Psoas muscle (tissue), 8 donors: ENCODE results near the gene CHEK1. TPM values are rescaled to one million over a fixed set of nuclear protein-coding genes. Genes with fewer than 3 reads are reported as not detected.
"Not testable (repeated sequence)": the region's sequence is repeated elsewhere in the genome, so short reads cannot be mapped to it uniquely, and the experiment has no call there.

ENCODE experiments used
- ATAC-seq, 4 donors: fragments of 200-7000 bp; cut with Tn5 transposase; one replicate each; pipeline ENCODE4 v1.9.1; 2020; ENCODE audit warnings: moderate library complexity in 3 of 4, mild to moderate bottlenecking in 2 of 4
- DNase-seq, 2 donors: peaks; one replicate each; pipeline ENCODE4 v3.0.0-alpha.2; 2020
- H3K27ac ChIP-seq: fragments of 200-600 bp; one replicate; pipeline ENCODE4 v1.8.0; 2022
- H3K27me3 ChIP-seq, 3 donors: fragments of 200-600 bp in 1 of 3; one replicate each; pipeline versions ENCODE4 v1.6.1 to v1.8.0; 2013 to 2022; ENCODE audit warnings: low read length in 2 of 3, mild to moderate bottlenecking in 2 of 3, moderate library complexity in 1 of 3; ENCODE audit not compliant: insufficient read depth in 3 of 3
- H3K36me3 ChIP-seq, 2 donors: fragments of 200-600 bp in 1 of 2; one replicate each; pipeline versions ENCODE4 v1.6.1 to v1.8.0; 2013 to 2022; ENCODE audit warnings: low read depth in 1 of 2, mild to moderate bottlenecking in 1 of 2, moderate library complexity in 1 of 2; ENCODE audit not compliant: insufficient read depth in 1 of 2
- H3K4me1 ChIP-seq: fragments of 200-600 bp; one replicate; pipeline ENCODE4 v1.8.0; 2022
- H3K4me3 ChIP-seq: fragments of 200-600 bp; one replicate; pipeline ENCODE4 v1.8.0; 2022; ENCODE audit warnings: mild to moderate bottlenecking
- H3K9me3 ChIP-seq: fragments of 200-600 bp; one replicate; pipeline ENCODE4 v1.8.0; 2022
- WGBS, 3 donors: extraction: QIAGEN DNeasy Blood & Tissue Kit; methylation state at CpG; one replicate each; pipeline versions ENCODE4 v1.1.6 to v1.1.7; 2013; 5-methylcytosine and 5-hydroxymethylcytosine counted together
- intact Hi-C, 2 donors: fragments of 100-400 bp; cut with DNase I; formaldehyde crosslinking; loops; one replicate each; pipeline versions ENCODE4 v1.11.0 to v1.14.2; 2022
- long read RNA-seq, 2 donors: library from polyadenylated mRNA; unstranded; transcript quantifications; one replicate each; pipeline ENCODE4 v2.0.0, GENCODE V29; 2021
- polyA plus RNA-seq, 3 donors: library from polyadenylated mRNA; stranded (reverse); fragments of 200-250 nt; gene quantifications; one replicate each; pipeline ENCODE4 v1.2.3, GENCODE V29; 2013
- total RNA-seq, 4 donors: library from RNA; stranded (reverse); fragmentation: NEBNext Ultra II Directional in 2 of 4; extraction: Animal tissue kit (Norgen Biotek cat#: 25700) in 2 of 4; gene quantifications; one replicate each; pipeline versions ENCODE4 v1.2.1 to v1.2.4, GENCODE V29; 2021 to 2023
- TF ChIP-seq, protein P1 (sequence below): fragments of 200-600 bp; IDR thresholded peaks from one replicate; pipeline ENCODE4 v1.8.0; 2022; ENCODE audit warnings: antibody characterized with exemption
- donor health status: healthy with polysubstance abuse.
- donor health status: DM: no; HTN: no; CAD: no; lungs with moderate emphysema.
- donor health status: Bipolar disorder and iron deficiency.
- donor health status: healthy.
- donor health status: DM: yes; HTN: yes; CAD: no.
- donor health status: DM: no; HTN: no; CAD: no.
- donor health status: DM: no; HTN: no; CAD: no.
- donor health status: DM: yes; HTN: yes; CAD: no.

CHEK1 gene
- under 1 TPM; 0.44 to 0.97 (median 0.69) TPM for total RNA-seq
- polyA plus RNA-seq, result 1 to 10 TPM in 2 of 3 donors, under 1 TPM in 1; 0.64 to 1.3 (median 1.2) TPM
- long read RNA-seq, donor 1, result 0 reads
- long read RNA-seq, donor 2, result 0 reads

DNA sequence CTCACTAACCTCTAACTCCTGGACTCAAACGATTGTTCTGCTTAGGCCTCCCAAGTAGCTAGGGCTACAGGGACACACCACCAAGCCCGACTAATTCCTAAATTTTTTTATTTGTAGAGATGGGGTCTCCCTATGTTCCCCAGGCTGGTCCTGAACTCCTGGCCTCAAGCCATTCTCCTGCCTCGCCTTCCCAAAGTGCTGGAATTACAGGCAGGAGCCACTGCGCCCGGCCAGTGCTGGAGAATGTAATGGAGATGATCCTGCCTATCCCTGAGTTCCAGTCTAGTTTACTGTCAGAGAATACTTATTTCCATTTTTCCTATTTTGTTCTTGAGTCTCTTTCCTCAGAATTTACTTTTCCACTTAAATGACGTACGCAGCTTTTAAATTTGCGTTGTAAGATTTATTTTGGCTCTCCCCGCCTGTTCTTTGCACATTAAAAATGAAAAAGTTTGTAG lies at the start of gene CHEK1:
Gene CHEK1 (plus strand): TSS at position 408 of the 458 bp plus-strand sequence. CDS start 1,606 bp downstream, outside the sequence.
- intact Hi-C loops, result loop anchor here (2.0 to 10.0 kb wide), 7 partner anchors 32 to 580 kb away; partner anchors contain the start of genes STT3A (in 2 of the 2) and HYLS1 (in 1 of the 2)
- H3K4me3 ChIP-seq, result peak within 1 kb of the TSS; percentile 85
- H3K4me1 ChIP-seq, result peaks cover 13% of the 10 kb centered on the region
- no peaks in the 10 kb centered on the region for H3K27me3 ChIP-seq
- ATAC-seq (no peak), DNase-seq (peak in 1 of 2 donors; percentile 47)
- H3K27ac ChIP-seq, result peak within 1 kb of the TSS; percentile 97
- TF ChIP-seq, protein P1, sequence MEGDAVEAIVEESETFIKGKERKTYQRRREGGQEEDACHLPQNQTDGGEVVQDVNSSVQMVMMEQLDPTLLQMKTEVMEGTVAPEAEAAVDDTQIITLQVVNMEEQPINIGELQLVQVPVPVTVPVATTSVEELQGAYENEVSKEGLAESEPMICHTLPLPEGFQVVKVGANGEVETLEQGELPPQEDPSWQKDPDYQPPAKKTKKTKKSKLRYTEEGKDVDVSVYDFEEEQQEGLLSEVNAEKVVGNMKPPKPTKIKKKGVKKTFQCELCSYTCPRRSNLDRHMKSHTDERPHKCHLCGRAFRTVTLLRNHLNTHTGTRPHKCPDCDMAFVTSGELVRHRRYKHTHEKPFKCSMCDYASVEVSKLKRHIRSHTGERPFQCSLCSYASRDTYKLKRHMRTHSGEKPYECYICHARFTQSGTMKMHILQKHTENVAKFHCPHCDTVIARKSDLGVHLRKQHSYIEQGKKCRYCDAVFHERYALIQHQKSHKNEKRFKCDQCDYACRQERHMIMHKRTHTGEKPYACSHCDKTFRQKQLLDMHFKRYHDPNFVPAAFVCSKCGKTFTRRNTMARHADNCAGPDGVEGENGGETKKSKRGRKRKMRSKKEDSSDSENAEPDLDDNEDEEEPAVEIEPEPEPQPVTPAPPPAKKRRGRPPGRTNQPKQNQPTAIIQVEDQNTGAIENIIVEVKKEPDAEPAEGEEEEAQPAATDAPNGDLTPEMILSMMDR, result no peak
- peaks cover 4 to 28% of the 10 kb centered on the region in 2 donors for H3K36me3 ChIP-seq
- 49 to 57% (median 50%) methylated on average over 9 of the region's 9 CpGs for WGBS, 3 donors
- no peaks in the 10 kb centered on the region for H3K9me3 ChIP-seq

DNA sequence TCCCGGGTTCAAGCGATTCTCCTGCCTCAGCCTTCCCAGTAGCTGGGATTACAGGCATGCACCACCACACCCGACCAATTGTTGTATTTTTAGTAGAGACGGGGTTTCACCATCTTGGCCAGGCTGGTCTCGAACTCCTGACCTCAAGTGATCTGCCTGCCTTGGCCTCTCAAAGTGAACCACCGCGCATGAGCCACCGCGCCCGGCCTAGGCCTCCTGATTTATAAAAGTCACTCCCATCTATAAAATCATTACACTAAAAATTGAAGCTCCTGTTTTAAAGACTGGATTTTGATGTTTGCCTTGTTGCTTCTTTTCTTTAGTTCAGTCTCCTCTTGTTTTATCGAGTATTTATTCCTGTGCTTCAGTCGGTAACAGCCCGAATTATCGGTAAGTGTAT lies 47.8 kb upstream of the CHEK1 start:
- H3K4me3 ChIP-seq, DNase-seq, H3K27me3 ChIP-seq, H3K27ac ChIP-seq, H3K4me1 ChIP-seq, H3K9me3 ChIP-seq, ATAC-seq: not testable (repeated sequence)
- intact Hi-C loops, result loop anchor here in 1 of 2 donors (10.0 kb wide), 1 partner anchor 48 kb away; the partner anchor contains the start of gene CHEK1
- WGBS, 3 donors, result 93 to 96% (median 94%) methylated on average over 14 of the region's 14 CpGs
- peaks cover 26 to 100% of the 10 kb centered on the region in 2 donors for H3K36me3 ChIP-seq

DNA sequence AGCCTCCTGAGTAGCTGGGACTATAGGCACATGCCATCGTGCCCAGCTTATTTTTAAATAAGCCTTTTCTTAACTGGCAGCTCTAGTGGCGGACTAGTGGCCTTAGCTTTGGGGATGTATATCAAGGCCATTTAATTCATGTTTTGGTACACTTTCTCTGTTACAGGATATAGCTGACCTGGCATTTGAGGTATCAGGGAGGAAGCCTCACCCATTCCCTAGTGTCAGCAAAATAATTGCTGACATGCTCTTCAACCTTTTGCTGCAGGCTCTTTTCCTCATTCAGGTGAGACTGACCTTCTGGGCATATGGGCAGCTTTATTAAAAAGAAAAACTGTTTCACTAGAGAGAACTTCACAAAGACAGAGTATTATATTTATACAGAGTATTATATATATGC lies 46.2 kb upstream of the CHEK1 start:
- no peak overlapping the region for H3K27ac ChIP-seq
- no peaks in the 10 kb centered on the region for H3K9me3 ChIP-seq
- WGBS, 3 donors, result 97 to 99% (median 98%) methylated on average over 2 of the region's 2 CpGs
- DNase-seq (no peak), ATAC-seq (no peak)
- intact Hi-C loops, result loop anchor here in 1 of 2 donors (10.0 kb wide), 1 partner anchor 46 kb away; the partner anchor contains the start of gene CHEK1
- peaks cover 3% of the 10 kb centered on the region for H3K4me1 ChIP-seq
- TF ChIP-seq, protein P1, result no peak
- H3K27me3 ChIP-seq, result no peaks in the 10 kb centered on the region
- H3K36me3 ChIP-seq, result peaks cover 28 to 100% of the 10 kb centered on the region in 2 donors
- no peak overlapping the region for H3K4me3 ChIP-seq

DNA sequence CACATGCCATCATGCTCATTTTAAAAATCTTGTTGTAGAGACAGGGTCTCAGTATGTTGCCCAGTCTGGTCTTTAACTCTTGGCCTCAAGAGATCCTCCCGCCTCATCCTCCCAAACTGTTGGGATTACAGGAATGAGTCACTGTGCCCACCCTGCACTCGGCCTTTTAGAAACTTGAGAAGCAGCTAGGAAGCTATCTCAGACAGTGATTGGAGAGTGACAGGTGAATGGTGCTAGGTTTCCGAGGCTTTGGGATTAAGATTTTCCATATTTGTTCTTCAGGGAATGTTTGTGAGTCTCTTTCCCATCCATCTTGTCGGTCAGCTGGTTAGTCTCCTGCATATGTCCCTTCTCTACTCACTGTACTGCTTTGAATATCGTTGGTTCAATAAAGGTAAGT lies 45.2 kb upstream of the CHEK1 start:
- intact Hi-C loops, result loop anchor here in 1 of 2 donors (10.0 kb wide), 1 partner anchor 45 kb away; the partner anchor contains the start of gene CHEK1
- no peak for ATAC-seq

DNA sequence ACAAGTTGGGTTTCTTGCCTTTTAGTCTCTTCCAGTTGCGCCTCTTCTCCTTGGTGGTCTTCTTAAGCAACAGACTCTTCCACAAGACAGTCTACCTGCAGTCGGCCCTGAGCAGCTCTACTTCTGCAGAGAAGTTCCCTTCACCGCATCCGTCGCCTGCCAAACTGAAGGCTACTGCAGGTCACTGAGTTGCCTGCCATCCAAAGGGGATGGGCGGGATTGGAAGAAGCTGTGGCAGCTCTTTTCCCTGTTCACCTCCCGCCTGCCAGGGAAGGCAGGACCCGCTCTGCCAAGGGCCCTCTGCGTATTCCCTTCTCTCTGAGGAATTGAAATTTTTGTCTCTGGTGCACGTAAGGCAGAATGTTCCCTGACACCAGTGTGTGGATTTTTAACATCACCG lies 41.5 kb upstream of the CHEK1 start:
- H3K4me1 ChIP-seq, result peaks cover 3% of the 10 kb centered on the region
- WGBS, 3 donors, result 93 to 96% (median 94%) methylated on average over 11 of the region's 11 CpGs
- TF ChIP-seq, protein P1, result no peak
- peaks cover 18 to 69% of the 10 kb centered on the region in 2 donors for H3K36me3 ChIP-seq
- H3K9me3 ChIP-seq, result no peaks in the 10 kb centered on the region
- H3K27ac ChIP-seq, result no peak overlapping the region
- DNase-seq (no peak), ATAC-seq (no peak)
- no peak overlapping the region for H3K4me3 ChIP-seq
- no peaks in the 10 kb centered on the region for H3K27me3 ChIP-seq
- intact Hi-C loops, result no loop called here

More for the DNA sequence above, 45.2 kb upstream of the CHEK1 start:
- Histone ChIP-seq H3K27me3 (no peaks in the 10 kb centered on the region), H3K4me3 (no peak overlapping the region), H3K9me3 (no peaks in the 10 kb centered on the region), H3K27ac (no peak overlapping the region), H3K4me1 (peaks cover 3% of the 10 kb centered on the region), H3K36me3 (peaks cover 25 to 100% of the 10 kb centered on the region in 2 donors)
- no peak for DNase-seq
- WGBS, 3 donors, result 65 to 69% (median 69%) methylated on average over 5 of the region's 5 CpGs
- TF ChIP-seq, protein P1, result no peak
